HepG2 (cell line): ENCODE results near the gene CRNKL1. TPM values are rescaled to one million over a fixed set of nuclear protein-coding genes. Genes with fewer than 3 reads are reported as not detected.

Experiments
- CHD2 ChIP-seq: IDR thresholded peaks from 2 replicates; pipeline ENCODE4 v1.6.1; 2011; ENCODE audit warnings: low read depth, low read length, improper control_type of control experiment
- HOXA9 ChIP-seq: sonication (generic); formaldehyde crosslinking; IDR thresholded peaks from 2 replicates; pipeline ENCODE4 v1.8.1; 2022; ENCODE audit warnings: missing genetic modification reagents, mild to moderate bottlenecking, moderate library complexity, borderline replicate concordance
- NCOA5 ChIP-seq: sonication (generic); formaldehyde crosslinking; IDR thresholded peaks from 2 replicates; pipeline ENCODE4 v1.4.0; 2020; ENCODE audit warnings: missing genetic modification reagents
- SIX4 ChIP-seq: sonication (generic); formaldehyde crosslinking; IDR thresholded peaks from 2 replicates; pipeline ENCODE4 v1.4.0; 2020; ENCODE audit warnings: missing genetic modification reagents
- TAF15 ChIP-seq: fragments of 200-400 bp; formaldehyde crosslinking; IDR thresholded peaks from one replicate; pipeline ENCODE4 v1.6.1; 2018; ENCODE audit warnings: mild to moderate bottlenecking, low read depth, low read length; ENCODE audit not compliant: poor library complexity, severe bottlenecking
- ZBTB33 ChIP-seq: sonication (generic); formaldehyde crosslinking; IDR thresholded peaks from 2 replicates; pipeline ENCODE4 v1.4.0; 2020; ENCODE audit warnings: missing genetic modification reagents
- ZIK1 ChIP-seq: sonication (generic); formaldehyde crosslinking; IDR thresholded peaks from 2 replicates; pipeline ENCODE4 v1.5.0; 2020; ENCODE audit warnings: mild to moderate bottlenecking, low read depth, missing genetic modification reagents, borderline replicate concordance
- ZKSCAN1 ChIP-seq: fragments of 150-350 bp; IDR thresholded peaks from 2 replicates; pipeline ENCODE4 v1.6.1; 2014; ENCODE audit warnings: low read length
- ZNF274 ChIP-seq: sonication (generic); formaldehyde crosslinking; IDR thresholded peaks from 2 replicates; pipeline ENCODE4 v1.5.1; 2020; ENCODE audit warnings: mild to moderate bottlenecking, missing genetic modification reagents
- ZNF281 ChIP-seq: sonication (generic); formaldehyde crosslinking; IDR thresholded peaks from 2 replicates; pipeline ENCODE4 v1.4.0; 2020; ENCODE audit warnings: missing genetic modification reagents, borderline replicate concordance
- ZNF552 ChIP-seq: sonication (generic); formaldehyde crosslinking; IDR thresholded peaks from 2 replicates; pipeline ENCODE4 v1.9.0; 2022; ENCODE audit warnings: missing genetic modification reagents, mild to moderate bottlenecking, borderline replicate concordance
- ZNF569 ChIP-seq: sonication (generic); formaldehyde crosslinking; IDR thresholded peaks from 2 replicates; pipeline ENCODE4 v1.5.0; 2020; ENCODE audit warnings: mild to moderate bottlenecking, missing genetic modification reagents, moderate library complexity, borderline replicate concordance
- ZSCAN21 ChIP-seq: sonication (generic); formaldehyde crosslinking; IDR thresholded peaks from 2 replicates; pipeline ENCODE4 v1.8.0; 2022; ENCODE audit warnings: mild to moderate bottlenecking, missing genetic modification reagents, moderate library complexity, borderline replicate concordance
- polyA plus RNA-seq, 8 experiments: library from polyadenylated mRNA; depleted of rRNA in 3 of 8; stranded (reverse) in 7 of 8; unstranded in 1 of 8; fragments of >200 nt; fragmentation: Illumina TruSeq in 4 of 8; extraction: Trizol in 4 of 8; gene quantifications; 2 replicates each; pipeline versions ENCODE4 v1.2.1 to v1.2.3, GENCODE V29; 2011 to 2016; ENCODE audit warnings: low read depth in 4 of 8, missing spikeins in 1 of 8, mixed read lengths in 1 of 8; ENCODE audit not compliant: insufficient read depth in 1 of 8
- total RNA-seq, 5 experiments: library from RNA; depleted of rRNA; stranded (reverse); fragments of >200 nt; fragmentation: Illumina TruSeq; extraction: Trizol; gene quantifications; 2 replicates each; pipeline ENCODE4 v1.2.3, GENCODE V29; 2016; ENCODE audit warnings: low read depth in 1 of 5
- TF ChIP-seq, protein P1 (sequence below): IDR thresholded peaks from 2 replicates; pipeline ENCODE4 v1.6.1; 2016; ENCODE audit warnings: low read depth, missing genetic modification reagents, missing compliant biosample characterization
- TF ChIP-seq, protein P2 (sequence below): IDR thresholded peaks from 2 replicates; pipeline ENCODE4 v1.6.1; 2016; ENCODE audit warnings: low read depth

Gene CRNKL1
- total and polyA plus RNA-seq, 2 of the 13 experiments (the other 11 are each of a cell fraction or from before 2014, with no cell fraction given), result 12.3 to 64.5 TPM

GRCh38 chr20:20052074-20052970 lies at the start of gene CRNKL1, which contains the start of gene CFAP61 (continued):
- TF ChIP-seq ZNF569 (CRISPR knock-in tag) (no peak), SIX4 (CRISPR knock-in tag) (0 out of 2 replicates have a peak, but pooled peaks have one; percentile 8), NCOA5 (CRISPR knock-in tag) (no peak), ZNF281 (peak; percentile 66; the same call in 1 of the 2 replicates), HOXA9 (CRISPR knock-in tag) (no peak; the same call in 1 of the 2 replicates), TAF15 (peak; percentile 67), ZNF552 (peak; percentile 66; the same call in 1 of the 2 replicates), ZBTB33 (CRISPR knock-in tag) (peak; percentile 5; the same call in 1 of the 2 replicates), ZKSCAN1 (no peak), ZNF274 (peak; percentile 86), ZIK1 (CRISPR knock-in tag) (0 out of 2 replicates have a peak, but pooled peaks have one; percentile 35), CHD2 (no peak), ZSCAN21 (CRISPR knock-in tag) (peak; percentile 86; the same call in 1 of the 2 replicates)
- TF ChIP-seq, protein P1, sequence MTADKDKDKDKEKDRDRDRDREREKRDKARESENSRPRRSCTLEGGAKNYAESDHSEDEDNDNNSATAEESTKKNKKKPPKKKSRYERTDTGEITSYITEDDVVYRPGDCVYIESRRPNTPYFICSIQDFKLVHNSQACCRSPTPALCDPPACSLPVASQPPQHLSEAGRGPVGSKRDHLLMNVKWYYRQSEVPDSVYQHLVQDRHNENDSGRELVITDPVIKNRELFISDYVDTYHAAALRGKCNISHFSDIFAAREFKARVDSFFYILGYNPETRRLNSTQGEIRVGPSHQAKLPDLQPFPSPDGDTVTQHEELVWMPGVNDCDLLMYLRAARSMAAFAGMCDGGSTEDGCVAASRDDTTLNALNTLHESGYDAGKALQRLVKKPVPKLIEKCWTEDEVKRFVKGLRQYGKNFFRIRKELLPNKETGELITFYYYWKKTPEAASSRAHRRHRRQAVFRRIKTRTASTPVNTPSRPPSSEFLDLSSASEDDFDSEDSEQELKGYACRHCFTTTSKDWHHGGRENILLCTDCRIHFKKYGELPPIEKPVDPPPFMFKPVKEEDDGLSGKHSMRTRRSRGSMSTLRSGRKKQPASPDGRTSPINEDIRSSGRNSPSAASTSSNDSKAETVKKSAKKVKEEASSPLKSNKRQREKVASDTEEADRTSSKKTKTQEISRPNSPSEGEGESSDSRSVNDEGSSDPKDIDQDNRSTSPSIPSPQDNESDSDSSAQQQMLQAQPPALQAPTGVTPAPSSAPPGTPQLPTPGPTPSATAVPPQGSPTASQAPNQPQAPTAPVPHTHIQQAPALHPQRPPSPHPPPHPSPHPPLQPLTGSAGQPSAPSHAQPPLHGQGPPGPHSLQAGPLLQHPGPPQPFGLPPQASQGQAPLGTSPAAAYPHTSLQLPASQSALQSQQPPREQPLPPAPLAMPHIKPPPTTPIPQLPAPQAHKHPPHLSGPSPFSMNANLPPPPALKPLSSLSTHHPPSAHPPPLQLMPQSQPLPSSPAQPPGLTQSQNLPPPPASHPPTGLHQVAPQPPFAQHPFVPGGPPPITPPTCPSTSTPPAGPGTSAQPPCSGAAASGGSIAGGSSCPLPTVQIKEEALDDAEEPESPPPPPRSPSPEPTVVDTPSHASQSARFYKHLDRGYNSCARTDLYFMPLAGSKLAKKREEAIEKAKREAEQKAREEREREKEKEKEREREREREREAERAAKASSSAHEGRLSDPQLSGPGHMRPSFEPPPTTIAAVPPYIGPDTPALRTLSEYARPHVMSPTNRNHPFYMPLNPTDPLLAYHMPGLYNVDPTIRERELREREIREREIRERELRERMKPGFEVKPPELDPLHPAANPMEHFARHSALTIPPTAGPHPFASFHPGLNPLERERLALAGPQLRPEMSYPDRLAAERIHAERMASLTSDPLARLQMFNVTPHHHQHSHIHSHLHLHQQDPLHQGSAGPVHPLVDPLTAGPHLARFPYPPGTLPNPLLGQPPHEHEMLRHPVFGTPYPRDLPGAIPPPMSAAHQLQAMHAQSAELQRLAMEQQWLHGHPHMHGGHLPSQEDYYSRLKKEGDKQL (CRISPR knock-in tag), result peak; percentile 44; the same call in 1 of the 2 replicates
- TF ChIP-seq, protein P2, sequence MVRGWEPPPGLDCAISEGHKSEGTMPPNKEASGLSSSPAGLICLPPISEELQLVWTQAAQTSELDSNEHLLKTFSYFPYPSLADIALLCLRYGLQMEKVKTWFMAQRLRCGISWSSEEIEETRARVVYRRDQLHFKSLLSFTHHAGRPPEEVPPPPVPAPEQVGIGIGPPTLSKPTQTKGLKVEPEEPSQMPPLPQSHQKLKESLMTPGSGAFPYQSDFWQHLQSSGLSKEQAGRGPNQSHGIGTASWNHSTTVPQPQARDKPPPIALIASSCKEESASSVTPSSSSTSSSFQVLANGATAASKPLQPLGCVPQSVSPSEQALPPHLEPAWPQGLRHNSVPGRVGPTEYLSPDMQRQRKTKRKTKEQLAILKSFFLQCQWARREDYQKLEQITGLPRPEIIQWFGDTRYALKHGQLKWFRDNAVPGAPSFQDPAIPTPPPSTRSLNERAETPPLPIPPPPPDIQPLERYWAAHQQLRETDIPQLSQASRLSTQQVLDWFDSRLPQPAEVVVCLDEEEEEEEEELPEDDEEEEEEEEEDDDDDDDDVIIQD (CRISPR knock-in tag), result peak; percentile 88
